Ramos (cell line): Measurements from ENCODE around the gene SH2D2A.

Experiments used
- in situ Hi-C: fragments of 300-500 bp; cut with MboI; formaldehyde crosslinking; loops from one replicate; pipeline ENCODE4 v1.14.3; 2022; ENCODE audit warnings: low sequenced_read_pairs; ENCODE audit not compliant: unreplicated experiment

The SH2D2A gene

DNA sequence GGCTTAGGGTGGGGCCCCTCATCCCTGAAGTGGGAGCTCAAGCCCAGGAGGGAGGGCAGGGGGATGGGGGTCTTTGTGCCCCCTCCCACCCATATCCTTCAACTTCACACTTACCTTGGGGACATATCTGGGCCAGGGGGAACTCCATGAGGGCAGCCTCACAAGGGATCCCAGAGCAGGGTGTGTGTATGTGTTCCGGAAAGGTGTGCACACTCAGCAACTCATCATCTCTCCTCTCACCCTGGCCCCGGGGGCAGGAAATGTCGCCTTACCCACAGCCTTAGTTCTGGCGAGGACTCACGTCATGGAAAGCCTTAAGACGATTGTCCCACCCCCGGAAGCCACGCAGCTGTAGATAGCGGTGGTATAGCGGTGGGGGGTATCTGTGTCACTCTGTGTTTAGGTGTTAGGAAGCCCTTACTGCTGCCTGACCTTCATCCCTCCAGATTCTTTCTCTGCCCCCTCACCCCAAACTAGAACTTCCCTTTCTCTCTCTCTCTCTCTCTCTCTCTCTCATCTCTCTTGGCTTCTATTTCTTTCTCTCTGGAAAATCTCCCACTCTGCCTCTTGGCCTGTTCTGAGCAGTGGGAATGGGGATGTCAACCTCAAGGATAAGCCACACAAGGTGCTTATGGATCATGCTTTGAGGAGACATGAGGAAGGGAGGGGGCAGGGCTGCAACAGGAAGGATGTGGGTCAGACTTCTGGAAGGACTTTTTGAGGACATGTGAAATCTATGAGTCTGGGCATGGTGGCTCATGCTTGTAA lies at the start of gene SH2D2A:
Gene SH2D2A, minus strand, starts transcription at position 288 of the 768 bp plus-strand sequence. Its CDS starts 140 bp downstream, at position 148.
- in situ Hi-C loops, result no loop called here

DNA sequence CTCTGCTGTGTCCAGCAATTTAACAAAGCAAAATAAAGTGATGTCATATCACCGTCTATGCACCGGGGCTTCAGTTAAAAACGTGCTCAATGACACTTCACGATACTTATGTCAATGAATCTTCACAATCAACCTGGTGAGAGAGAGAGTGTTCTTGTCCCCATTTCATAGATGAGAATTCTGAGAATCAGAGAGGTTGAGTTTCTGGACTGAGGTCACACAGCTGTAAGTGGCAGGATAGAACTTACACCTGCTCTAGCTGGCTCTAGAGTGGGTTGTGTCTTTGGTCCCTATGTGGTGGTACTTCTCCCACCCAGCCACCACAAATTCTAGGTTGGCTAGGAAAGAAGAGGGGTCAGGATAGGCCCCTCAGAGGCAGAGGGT lies 49.2 kb upstream of the SH2D2A start:
- in situ Hi-C loops, result no loop called here

- in situ Hi-C loops, result no loop called here
These were observed 48.6 kb upstream of the SH2D2A start for GRCh38 chr1:156865258-156865657.

DNA sequence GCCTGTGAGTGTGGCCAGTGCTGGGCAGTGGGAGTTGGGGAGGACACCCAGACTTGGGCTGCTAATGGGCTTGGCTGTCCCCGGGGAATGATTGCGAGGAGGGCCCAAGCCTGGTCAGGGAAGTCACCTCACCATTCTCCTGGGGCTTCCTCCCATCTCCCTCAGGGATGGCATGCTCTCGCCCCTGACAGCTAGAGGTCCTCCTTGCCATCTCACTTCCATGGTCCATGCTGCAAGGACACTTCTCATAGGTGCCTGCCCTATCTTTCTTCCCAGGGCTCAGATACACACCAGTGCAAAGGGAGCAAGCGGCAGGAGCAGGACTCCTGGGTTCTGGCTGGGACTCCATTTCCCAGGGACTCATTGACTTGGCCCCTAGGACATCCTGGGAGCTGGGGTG lies 48.1 kb upstream of the SH2D2A start:
- in situ Hi-C loops, result loop anchor here (5.0 kb wide), 1 partner anchor 177 kb away; no protein-coding TSS in a partner anchor

GRCh38 chr1:156863631-156864030 lies 47.0 kb upstream of the SH2D2A start:
- in situ Hi-C loops, result loop anchor here (5.0 kb wide), 1 partner anchor 176 kb away; no protein-coding TSS in a partner anchor

DNA sequence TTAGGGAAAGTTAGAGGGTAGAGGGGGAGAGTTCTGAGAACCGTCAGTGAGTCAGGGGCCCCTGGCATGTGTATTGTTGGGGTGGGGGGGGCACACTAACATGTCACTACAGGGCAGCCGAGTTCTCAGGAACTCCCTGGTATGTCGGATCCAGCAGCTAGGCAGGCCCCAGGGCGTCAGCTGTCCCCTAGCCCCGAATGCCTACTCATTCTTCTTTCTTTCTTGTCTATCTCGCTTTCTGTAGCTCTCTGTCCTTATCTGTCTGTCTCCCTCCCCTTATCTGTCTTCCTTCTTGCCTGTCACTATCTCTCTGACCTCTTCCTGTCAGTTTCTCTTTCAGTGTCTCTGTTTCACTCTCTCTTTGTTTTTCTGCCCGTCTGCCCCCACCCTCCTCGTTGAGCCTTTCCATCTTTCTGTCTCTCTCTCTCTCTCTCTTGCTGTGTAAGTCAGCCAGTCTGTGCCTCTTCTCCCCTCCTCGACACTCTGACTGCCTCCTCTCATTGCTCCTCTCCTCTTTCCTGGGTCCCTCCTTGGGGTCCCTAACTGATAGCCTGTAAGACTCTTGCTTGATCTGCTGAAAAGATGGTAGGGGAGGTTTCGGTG lies 46.5 kb upstream of the SH2D2A start:
- in situ Hi-C loops, result loop anchor here (5.0 kb wide), 1 partner anchor 176 kb away; no protein-coding TSS in a partner anchor

GRCh38 chr1:156862584-156862983 lies 45.9 kb upstream of the SH2D2A start:
- in situ Hi-C loops, result loop anchor here (5.0 kb wide), 1 partner anchor 175 kb away; no protein-coding TSS in a partner anchor

DNA sequence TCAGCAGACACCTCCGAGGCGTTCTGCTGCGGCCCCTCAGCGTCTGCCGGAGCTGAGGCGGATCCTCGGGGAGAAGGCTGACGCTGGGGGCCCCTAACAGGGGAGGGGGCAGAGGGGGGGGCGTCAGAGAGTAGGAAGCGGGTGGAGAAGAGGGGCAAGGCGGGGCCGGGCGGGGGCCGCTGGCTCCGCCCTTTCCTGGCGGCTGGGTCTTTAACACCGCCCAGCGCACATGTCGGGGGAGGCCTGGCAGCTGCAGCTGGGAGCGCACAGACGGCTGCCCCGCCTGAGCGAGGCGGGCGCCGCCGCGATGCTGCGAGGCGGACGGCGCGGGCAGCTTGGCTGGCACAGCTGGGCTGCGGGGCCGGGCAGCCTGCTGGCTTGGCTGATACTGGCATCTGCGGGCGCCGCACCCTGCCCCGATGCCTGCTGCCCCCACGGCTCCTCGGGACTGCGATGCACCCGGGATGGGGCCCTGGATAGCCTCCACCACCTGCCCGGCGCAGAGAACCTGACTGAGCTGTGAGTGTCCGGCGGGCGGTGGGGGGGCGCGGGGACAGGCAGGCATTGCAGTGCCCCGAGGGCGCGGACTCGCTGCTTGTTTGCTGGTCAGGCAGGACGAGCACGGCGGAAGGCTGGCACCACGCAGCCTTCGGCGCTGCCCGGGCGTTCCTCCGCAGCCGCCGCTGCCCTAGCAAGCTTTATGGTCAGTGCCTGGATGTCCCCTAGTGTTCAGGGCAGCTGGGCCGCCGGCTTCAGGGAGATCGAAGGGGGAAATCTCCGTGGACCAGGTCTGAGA lies 44.2 kb upstream of the SH2D2A start, which contains the start of gene NTRK1:
Gene NTRK1, plus strand, starts transcription at position 238 of the 796 bp plus-strand sequence. Its CDS starts 70 bp downstream, at position 308.
- in situ Hi-C loops, result loop anchor here (5.0 kb wide), 1 partner anchor 174 kb away; no protein-coding TSS in a partner anchor

DNA sequence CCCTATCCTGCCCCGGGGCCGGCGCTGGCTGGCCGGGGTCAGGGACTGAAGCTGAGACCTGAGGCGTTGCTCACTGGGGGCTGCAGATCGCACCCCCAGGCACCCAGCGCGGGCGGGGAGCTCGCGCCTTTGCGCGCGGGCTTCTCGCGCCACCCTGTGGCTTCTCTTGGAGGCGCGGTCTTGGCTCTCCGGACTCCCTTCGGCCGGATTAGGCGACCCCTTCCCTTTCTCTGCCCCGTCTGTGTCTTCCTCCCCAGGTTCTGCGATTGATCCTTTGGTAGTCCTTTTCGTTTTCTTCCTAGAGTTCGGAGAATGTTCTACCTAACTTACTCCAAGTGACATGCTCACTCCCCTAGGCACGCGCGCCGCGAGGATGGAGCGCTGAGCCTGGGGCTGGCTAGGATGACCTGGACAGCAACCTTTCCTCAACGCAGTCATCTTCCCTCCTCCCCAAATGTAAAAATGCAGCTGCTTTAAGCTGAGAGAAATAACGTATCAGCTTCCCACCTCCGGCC lies 43.5 kb upstream of the SH2D2A start:
- in situ Hi-C loops, result loop anchor here (5.0 kb wide), 1 partner anchor 173 kb away; no protein-coding TSS in a partner anchor

- in situ Hi-C loops, result loop anchor here (5.0 kb wide), 1 partner anchor 172 kb away; no protein-coding TSS in a partner anchor
These were observed 43.0 kb upstream of the SH2D2A start for GRCh38 chr1:156859523-156860112.

DNA sequence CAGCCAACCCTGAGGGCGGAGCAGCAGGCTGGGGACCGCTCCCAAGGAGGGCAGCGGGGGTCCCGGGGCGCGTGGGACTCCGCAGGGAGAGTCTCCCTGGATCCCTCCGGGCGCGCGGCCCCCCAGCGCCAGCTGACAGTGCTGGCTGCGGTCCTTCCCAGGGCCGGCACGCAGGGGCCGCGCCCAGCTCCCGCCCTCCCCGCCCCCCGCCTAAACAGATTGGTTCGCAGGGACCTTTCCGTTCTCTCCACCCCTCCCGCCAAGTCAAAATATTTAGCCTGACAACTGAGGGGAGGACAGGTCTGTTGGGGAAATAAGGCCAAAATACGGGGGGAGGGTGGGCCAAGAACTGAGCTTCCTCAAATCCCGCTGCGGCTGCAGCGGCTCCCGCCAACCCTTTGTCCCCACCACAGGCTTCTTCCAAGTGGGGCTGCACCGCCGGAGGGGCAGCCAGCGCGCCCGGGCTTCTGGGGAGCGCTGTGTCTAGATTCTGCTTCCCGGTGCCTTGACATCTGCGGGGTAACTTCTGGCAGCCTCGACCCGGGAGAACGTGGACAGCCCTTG lies 42.4 kb upstream of the SH2D2A start, which contains the start of gene INSRR:
Gene INSRR, minus strand, starts transcription at position 159 of the 564 bp plus-strand sequence. CDS start 496 bp downstream, outside the sequence.
- in situ Hi-C loops, result no loop called here

DNA sequence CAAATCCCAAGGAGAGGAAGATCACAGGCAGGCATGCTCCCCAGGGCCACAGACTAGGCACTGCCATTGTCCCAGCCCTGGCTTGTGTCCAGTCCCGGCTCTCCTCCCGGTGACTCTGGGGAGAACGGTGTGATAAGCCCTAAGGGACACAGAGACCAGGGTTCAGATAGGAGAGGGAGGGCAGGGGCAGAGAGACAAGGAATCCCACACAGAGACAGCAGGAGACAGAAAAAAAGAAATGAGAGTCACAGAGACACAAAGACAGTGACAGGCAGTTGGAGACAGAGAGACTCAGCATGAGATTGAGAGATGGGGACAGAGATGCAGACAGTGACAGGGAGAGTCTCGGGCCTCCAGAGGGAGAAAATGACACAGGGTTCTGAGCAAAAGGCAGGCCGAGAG lies 41.9 kb upstream of the SH2D2A start:
- in situ Hi-C loops, result no loop called here

- in situ Hi-C loops, result no loop called here
These were observed 40.9 kb upstream of the SH2D2A start for GRCh38 chr1:156857532-156857931.

GRCh38 chr1:156856282-156856785 lies 39.7 kb upstream of the SH2D2A start:
- in situ Hi-C loops, result no loop called here

DNA sequence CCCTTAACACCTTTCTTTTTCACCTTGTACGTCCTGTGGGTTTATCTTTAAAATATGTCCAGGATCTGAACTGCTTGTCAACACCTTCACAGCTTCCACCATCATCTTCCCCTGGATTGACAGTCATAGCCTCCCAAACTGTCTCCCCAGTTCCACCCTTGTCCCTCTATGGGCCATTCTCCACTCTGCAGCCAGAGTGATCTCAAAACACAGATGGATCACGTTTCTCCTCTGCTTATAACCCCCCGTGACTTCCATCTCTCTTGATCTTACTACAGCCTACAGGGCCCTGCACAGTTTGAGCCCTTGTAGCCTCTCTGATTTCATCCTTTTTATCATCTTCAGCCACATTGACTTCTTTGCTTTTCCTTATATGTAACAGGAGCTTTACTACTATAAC lies 38.0 kb upstream of the SH2D2A start:
- in situ Hi-C loops, result no loop called here

DNA sequence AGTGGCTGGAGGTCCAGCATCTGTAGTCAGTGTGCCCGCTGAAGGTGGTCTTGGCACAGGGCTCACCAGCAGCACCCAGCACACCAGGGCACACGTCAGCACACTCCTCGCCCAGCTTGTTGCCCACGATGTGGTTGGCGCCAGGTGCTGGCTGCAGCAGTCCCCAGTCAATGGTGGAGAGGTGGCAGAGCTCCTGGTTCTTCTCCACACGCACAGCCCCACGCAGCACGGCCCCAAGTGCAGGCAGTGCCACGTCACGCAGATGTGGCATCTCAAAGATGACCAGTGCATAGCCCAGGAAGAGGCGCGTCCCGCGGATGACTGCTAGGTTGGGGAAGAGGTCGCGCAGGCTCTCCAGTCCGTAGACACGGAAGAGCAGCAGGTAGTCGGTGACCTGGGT lies 37.1 kb upstream of the SH2D2A start:
- in situ Hi-C loops, result no loop called here

GRCh38 chr1:156852418-156852874 lies 35.8 kb upstream of the SH2D2A start:
- in situ Hi-C loops, result no loop called here

DNA sequence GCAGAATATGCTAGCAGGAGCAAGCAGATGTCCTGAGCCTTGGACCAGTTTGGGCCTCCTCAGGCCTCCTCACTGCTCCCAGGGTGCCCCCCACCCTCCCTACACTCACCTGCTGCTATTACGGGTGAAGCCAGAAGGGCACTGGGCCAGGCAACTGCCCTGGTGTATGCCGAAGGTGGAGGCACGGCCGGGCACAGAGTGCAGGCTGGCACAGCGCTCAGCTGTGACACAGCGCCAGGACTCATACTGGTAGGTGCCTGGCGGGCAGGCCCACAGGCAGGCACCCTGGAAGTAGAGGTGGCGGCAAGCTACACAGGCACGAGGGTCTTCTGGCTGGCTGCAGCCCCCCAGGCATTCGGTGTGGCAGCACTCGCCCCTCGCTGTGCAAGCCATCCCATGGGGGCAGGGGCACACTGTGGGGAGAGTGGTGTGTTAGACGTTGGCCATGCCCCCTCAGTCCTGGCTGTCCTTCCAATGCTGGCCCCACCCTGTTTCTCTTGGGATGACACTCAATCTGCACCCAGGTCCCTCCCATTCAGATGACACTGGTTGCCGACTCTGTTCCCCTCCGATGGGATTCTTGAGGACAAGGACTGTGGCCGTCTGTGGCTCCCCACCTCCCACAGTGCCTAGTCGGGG lies 35.2 kb upstream of the SH2D2A start:
- in situ Hi-C loops, result no loop called here

- in situ Hi-C loops, result no loop called here
These were observed 32.5 kb upstream of the SH2D2A start for GRCh38 chr1:156849151-156849496.
